Measurements from ENCODE around the gene NLRP8.
"Not testable (repeated sequence)": the region's sequence is repeated elsewhere in the genome, so short reads cannot be mapped to it uniquely, and the experiment has no call there.

The NLRP8 gene

GRCh38 chr19:55973982-55974381 is 26.4 kb downstream of the NLRP8 start:
- no peak for DNase-seq (ENCODE audit: low spot score)

- DNase-seq (ENCODE audit: low spot score), result no peak
These were observed 32.8 kb downstream of the NLRP8 start for GRCh38 chr19:55980415-55980814.

GRCh38 chr19:55985254-55985653 is 37.6 kb downstream of the NLRP8 start:
- DNase-seq (ENCODE audit: low spot score), result no peak

- DNase-seq (ENCODE audit: low spot score), result no peak
These were observed 38.9 kb downstream of the NLRP8 start, which contains the start of gene NLRP5 for GRCh38 chr19:55986487-55986886. NLRP5 (plus strand) TSS chr19:55986775.

- no peak for DNase-seq (ENCODE audit: low spot score)
These were observed 43.2 kb downstream of the NLRP8 start for GRCh38 chr19:55990831-55991230.

- DNase-seq (ENCODE audit: low spot score), result no peak
These were observed 45.9 kb downstream of the NLRP8 start for GRCh38 chr19:55993492-55993891.

GRCh38 chr19:56014765-56015164 is 67.1 kb downstream of the NLRP8 start:
- DNase-seq (ENCODE audit: low spot score), result no peak

- no peak for DNase-seq (ENCODE audit: low spot score)
These were observed 68.1 kb downstream of the NLRP8 start for GRCh38 chr19:56015756-56016155.

- not testable (repeated sequence) for DNase-seq (ENCODE audit: low spot score)
These were observed 71.7 kb downstream of the NLRP8 start for GRCh38 chr19:56019325-56019724.

- not testable (repeated sequence) for DNase-seq (ENCODE audit: low spot score)
These were observed 72.8 kb downstream of the NLRP8 start for GRCh38 chr19:56020355-56020975.

GRCh38 chr19:56026769-56027168 is 79.1 kb downstream of the NLRP8 start:
- no peak for DNase-seq (ENCODE audit: low spot score)

Measured in CD4-positive, alpha-beta T cell treated with Interleukin-2 at 100 ng/mL for 4 hours (primary cell).